ENCODE results near the gene NLK.

DNA sequence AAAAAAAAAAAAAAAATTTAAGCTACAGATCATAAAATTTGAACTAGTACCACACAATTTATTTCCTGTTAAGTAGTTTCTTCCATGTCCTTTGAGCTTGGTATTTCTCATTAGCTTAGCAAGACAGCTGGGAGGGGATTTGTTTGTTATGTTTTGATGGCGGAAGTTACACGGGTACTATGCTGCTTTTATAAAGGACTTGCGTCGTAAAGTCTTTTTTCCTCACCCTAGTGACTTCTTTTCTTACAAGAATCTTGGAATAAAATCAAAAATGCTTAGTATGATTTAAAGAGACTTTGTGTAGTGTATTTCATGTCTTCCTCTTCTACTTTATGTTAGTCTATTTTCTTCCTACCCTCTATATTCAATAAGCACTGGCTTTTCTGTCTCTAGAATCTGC is 89.1 kb downstream of the NLK start:
- TF ChIP-seq, protein P1, sequence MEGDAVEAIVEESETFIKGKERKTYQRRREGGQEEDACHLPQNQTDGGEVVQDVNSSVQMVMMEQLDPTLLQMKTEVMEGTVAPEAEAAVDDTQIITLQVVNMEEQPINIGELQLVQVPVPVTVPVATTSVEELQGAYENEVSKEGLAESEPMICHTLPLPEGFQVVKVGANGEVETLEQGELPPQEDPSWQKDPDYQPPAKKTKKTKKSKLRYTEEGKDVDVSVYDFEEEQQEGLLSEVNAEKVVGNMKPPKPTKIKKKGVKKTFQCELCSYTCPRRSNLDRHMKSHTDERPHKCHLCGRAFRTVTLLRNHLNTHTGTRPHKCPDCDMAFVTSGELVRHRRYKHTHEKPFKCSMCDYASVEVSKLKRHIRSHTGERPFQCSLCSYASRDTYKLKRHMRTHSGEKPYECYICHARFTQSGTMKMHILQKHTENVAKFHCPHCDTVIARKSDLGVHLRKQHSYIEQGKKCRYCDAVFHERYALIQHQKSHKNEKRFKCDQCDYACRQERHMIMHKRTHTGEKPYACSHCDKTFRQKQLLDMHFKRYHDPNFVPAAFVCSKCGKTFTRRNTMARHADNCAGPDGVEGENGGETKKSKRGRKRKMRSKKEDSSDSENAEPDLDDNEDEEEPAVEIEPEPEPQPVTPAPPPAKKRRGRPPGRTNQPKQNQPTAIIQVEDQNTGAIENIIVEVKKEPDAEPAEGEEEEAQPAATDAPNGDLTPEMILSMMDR (IDR thresholded peaks at IDR 0.05; ENCODE audit: poor library complexity, severe bottlenecking), result no peak
- TF ChIP-seq SMC3 (conservative IDR thresholded peaks at IDR 0.05; ENCODE audit: poor library complexity), result no peak
- no peak for TF ChIP-seq POLR2AphosphoS5 (IDR thresholded peaks at IDR 0.05)
- no peak for TF ChIP-seq EZH2 (IDR thresholded peaks at IDR 0.05; ENCODE audit: borderline replicate concordance, insufficient read depth, low read length, poor library complexity, severe bottlenecking)
- no peak for TF ChIP-seq RAD21 (conservative IDR thresholded peaks at IDR 0.05)
- no peak for TF ChIP-seq TAF1 (IDR thresholded peaks at IDR 0.05; ENCODE audit: low read depth)

Data from neural cell (in vitro differentiated cells).